Right atrium auricular region (tissue), 2 donors: ENCODE results near the gene ANKRD22. TPM values are rescaled to one million over a fixed set of nuclear protein-coding genes. Genes with fewer than 3 reads are reported as not detected.

ENCODE experiments used
- DNase-seq: peaks from one replicate; pipeline ENCODE4 v3.0.0-alpha.2; 2019; ENCODE audit warnings: low spot score
- H3K27ac ChIP-seq, 2 donors: fragments of 200-600 bp; sonication (generic); 1 replicate in 1 of 2; 2 replicates in 1 of 2; pipeline ENCODE4 v1.5.1; 2016 to 2019
- H3K27me3 ChIP-seq, 2 donors: fragments of 200-600 bp; sonication (generic); one replicate each; pipeline versions ENCODE4 v1.5.1 to v1.6.0; 2017 to 2019
- H3K36me3 ChIP-seq: fragments of 200-600 bp; sonication (generic); one replicate; pipeline ENCODE4 v1.5.1; 2016
- H3K4me1 ChIP-seq, 2 donors: fragments of 200-600 bp; sonication (generic); one replicate each; pipeline versions ENCODE4 v1.5.1 to v1.6.0; 2017 to 2019
- H3K4me3 ChIP-seq, 2 donors: fragments of 200-600 bp; sonication (generic); 1 replicate in 1 of 2; 2 replicates in 1 of 2; pipeline ENCODE4 v1.5.1; 2017 to 2019; ENCODE audit warnings: mild to moderate bottlenecking in 1 of 2, moderate library complexity in 1 of 2
- H3K9me3 ChIP-seq, 2 donors: fragments of 200-600 bp; sonication (generic); one replicate each; pipeline ENCODE4 v1.5.1; 2019
- total RNA-seq, 2 donors: library from RNA; depleted of rRNA; stranded (reverse); fragments of >200 nt; gene quantifications; one replicate each; pipeline ENCODE4 v1.1.0, GENCODE V29; 2016
- TF ChIP-seq, protein P1 (sequence below), 2 donors: fragments of 200-600 bp; sonication (generic); IDR thresholded peaks; one replicate each; pipeline ENCODE4 v1.5.1; 2019; ENCODE audit warnings: antibody characterized with exemption in 2 of 2

Gene ANKRD22
- total RNA-seq, 2 donors from 2014 or later: not detected

DNA sequence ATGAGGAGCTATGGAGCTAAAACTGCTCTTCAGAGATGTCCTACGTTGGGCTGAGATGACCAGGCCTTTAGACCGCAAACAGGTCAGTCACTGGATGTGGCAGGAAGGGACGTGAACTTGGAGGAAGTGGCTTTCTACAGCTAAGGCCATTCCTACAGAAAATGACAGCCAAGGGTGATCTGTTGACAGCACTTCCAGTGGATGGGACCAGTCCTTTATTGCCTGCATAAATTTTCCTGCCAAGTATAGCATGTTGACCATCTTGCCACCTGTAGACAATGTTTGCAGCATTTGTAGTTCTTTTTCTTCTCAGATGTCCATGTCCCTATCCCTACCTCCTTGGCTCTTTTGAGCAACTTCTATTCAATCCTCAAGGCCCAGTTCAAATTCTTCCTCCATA, 45.7 kb downstream of the ANKRD22 start:
- TF ChIP-seq, protein P1, sequence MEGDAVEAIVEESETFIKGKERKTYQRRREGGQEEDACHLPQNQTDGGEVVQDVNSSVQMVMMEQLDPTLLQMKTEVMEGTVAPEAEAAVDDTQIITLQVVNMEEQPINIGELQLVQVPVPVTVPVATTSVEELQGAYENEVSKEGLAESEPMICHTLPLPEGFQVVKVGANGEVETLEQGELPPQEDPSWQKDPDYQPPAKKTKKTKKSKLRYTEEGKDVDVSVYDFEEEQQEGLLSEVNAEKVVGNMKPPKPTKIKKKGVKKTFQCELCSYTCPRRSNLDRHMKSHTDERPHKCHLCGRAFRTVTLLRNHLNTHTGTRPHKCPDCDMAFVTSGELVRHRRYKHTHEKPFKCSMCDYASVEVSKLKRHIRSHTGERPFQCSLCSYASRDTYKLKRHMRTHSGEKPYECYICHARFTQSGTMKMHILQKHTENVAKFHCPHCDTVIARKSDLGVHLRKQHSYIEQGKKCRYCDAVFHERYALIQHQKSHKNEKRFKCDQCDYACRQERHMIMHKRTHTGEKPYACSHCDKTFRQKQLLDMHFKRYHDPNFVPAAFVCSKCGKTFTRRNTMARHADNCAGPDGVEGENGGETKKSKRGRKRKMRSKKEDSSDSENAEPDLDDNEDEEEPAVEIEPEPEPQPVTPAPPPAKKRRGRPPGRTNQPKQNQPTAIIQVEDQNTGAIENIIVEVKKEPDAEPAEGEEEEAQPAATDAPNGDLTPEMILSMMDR (IDR thresholded peaks at IDR 0.05): no peak

DNA sequence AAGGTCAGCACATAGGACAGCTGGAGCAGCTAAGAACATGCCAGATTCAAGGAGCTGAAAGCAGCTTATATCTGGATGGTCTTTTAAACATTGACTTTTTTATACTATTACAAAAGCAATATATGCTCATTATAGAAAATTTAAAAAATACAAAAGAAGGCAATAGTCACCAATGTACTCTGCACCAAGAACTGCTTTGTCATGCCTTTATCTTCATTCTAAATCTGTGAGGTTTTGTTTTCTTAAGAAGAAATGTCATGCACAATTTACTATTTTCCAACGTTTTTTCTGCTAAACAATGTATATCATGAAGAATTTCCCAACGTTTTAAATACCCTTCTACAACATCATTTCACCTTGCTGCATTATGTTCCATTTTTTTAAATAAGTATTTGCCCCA, 46.3 kb downstream of the ANKRD22 start:
- Histone ChIP-seq H3K36me3 (no peaks in the 10 kb centered on the region), H3K27me3 (no peaks in the 10 kb centered on the region), H3K4me3 (no peak overlapping the region), H3K9me3 (no peaks in the 10 kb centered on the region), H3K4me1 (no peaks in the 10 kb centered on the region), H3K27ac (no peak overlapping the region)
- TF ChIP-seq, protein P1 (IDR thresholded peaks at IDR 0.05): no peak
- no peak for DNase-seq

More for the DNA sequence above, 45.7 kb downstream of the ANKRD22 start:
- no peak overlapping the region for H3K4me3 ChIP-seq
- H3K36me3 ChIP-seq: no peaks in the 10 kb centered on the region
- H3K9me3 ChIP-seq: no peaks in the 10 kb centered on the region
- H3K27ac ChIP-seq: no peak overlapping the region
- H3K4me1 ChIP-seq: no peaks in the 10 kb centered on the region
- no peak for DNase-seq
- no peaks in the 10 kb centered on the region for H3K27me3 ChIP-seq

DNA sequence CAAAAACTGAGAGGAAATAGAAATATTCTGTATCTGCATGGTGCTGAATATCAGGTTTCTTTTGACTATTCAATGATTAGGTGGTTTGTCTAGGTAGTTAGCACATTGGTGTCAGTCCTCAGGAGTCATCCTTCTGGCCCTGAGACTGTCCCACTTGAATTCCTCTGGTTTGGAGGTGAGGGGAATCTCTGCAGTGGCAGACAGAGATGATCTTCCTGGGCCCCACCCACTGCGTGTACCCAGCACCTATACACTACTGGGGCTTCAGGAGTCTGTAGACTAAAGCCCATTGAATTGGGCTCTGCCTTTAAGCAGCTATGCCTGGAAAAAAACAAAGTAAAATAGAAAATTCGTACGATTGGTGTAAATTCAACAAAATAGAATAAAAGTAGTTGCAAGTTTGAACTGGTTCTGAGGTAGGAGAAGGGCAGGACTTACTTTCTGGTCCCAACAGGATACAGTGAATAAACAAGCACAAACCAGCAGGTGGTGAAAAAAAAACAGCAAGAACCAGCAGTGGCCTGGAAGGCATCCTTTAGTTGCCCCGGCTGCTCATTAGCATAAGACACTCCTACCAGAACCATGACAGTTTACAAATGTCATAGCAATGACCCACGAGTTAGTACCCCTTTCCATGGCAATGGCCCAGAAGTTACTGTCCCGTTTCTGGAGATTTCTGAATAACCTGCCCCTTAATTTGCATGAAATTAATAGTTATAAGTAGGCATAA, 47.4 kb downstream of the ANKRD22 start:
- TF ChIP-seq, protein P1 (IDR thresholded peaks at IDR 0.05): no peak
- Histone ChIP-seq H3K4me1 (no peaks in the 10 kb centered on the region), H3K27me3 (no peaks in the 10 kb centered on the region), H3K9me3 (no peaks in the 10 kb centered on the region), H3K36me3 (no peaks in the 10 kb centered on the region), H3K4me3 (no peak overlapping the region), H3K27ac (no peak overlapping the region)
- DNase-seq: no peak

DNA sequence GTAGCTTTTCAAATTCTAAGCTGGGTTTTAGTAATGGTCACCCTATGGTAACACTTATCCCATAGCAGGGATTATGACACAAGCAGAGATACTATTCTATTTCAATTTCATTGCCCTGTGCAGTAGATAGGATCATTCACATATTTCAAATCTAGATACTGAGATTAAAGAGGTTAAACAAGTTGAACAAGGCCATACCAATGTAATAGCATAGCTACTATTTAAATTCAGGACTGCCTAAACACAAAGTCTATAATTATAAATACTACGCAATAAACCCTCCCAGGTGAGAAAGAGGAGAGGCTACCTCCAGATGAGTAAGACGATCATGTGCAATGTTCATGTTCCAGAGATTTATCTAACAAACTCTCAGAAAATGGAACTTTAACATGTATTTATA, 48.0 kb downstream of the ANKRD22 start:
- TF ChIP-seq, protein P1 (IDR thresholded peaks at IDR 0.05): no peak
- no peaks in the 10 kb centered on the region for H3K27me3 ChIP-seq

DNA sequence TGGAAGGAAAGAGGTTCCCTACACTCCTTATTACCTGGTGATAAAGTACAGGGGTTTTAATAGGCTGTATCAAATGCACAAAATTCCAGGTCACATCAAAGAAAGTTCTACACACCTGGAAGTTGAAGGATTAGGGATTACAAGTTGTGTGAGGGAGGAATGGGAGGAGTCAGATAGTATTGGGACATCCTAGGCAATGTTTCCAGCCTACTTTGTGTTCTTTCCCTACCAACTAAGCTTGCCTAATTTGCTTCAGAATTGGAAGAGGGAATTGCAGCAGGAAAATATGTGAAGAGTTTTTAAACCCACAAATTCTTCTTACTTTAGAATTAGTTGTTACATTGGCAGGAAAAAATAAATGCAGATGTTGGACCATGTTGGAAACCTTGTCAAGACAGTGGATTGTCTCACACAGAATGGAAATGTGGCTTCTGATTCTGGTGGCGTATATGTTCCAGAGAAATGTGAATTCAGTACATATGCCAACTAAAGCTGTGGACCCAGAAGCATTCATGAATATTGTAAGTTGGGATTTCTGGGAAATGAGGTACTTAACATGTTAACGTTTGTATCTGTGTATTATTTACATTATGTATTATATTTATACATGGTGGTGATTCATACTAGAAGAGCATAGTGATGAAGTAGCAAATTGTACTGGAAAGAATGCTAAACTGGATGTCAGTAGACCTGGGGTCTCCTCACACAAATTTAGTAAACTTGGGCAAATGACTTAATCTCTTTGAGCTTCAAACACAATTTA, 48.9 kb downstream of the ANKRD22 start, which contains the start of gene LIPM:
LIPM (plus strand) TSS at position 208 of the 763 bp plus-strand sequence; CDS start at position 375, 167 bp downstream.
- Histone ChIP-seq H3K27ac (no peak within 1 kb of the TSS), H3K4me3 (no peak within 1 kb of the TSS), H3K4me1 (no peaks in the 10 kb centered on the region), H3K27me3 (no peaks in the 10 kb centered on the region), H3K36me3 (no peaks in the 10 kb centered on the region), H3K9me3 (no peaks in the 10 kb centered on the region)
- TF ChIP-seq, protein P1 (IDR thresholded peaks at IDR 0.05): no peak
- no peak for DNase-seq

More for the DNA sequence above, 48.0 kb downstream of the ANKRD22 start:
- no peaks in the 10 kb centered on the region for H3K4me1 ChIP-seq
- no peaks in the 10 kb centered on the region for H3K9me3 ChIP-seq
- no peak for DNase-seq
- H3K36me3 ChIP-seq: no peaks in the 10 kb centered on the region
- H3K4me3 ChIP-seq: no peak overlapping the region
- H3K27ac ChIP-seq: no peak overlapping the region
